T-helper 2 cell treated with Interferon-gamma antibody and Interleukin-4, amounts not matched to agents 100 ng/mL and 5 ng/mL, for 36 hours (primary cell): ENCODE measurements around the gene HLCS. TPM values are rescaled to one million over a fixed set of nuclear protein-coding genes. Genes with fewer than 3 reads are reported as not detected.
"Not testable (repeated sequence)": the region's sequence is repeated elsewhere in the genome, so short reads cannot be mapped to it uniquely, and the experiment has no call there.

ENCODE experiments used
- intact Hi-C: fragments of 100-400 bp; cut with micrococcal nuclease; formaldehyde crosslinking; loops from one replicate; pipeline ENCODE4 v1.15.1; 2023
- total RNA-seq: library from RNA; stranded (reverse); gene quantifications from 2 replicates; pipeline ENCODE4 v1.2.3, GENCODE V29; 2022

HLCS gene
- total RNA-seq = 16.4 and 19.4 TPM in 2 replicates

- intact Hi-C loops = loop anchor here (1.0 to 5.0 kb wide), 2 partner anchors 23 to 596 kb away; no protein-coding TSS in a partner anchor
These were observed at the start of gene HLCS for GRCh38 chr21:36966066-36966820. Gene HLCS (minus strand): TSS chr21:36966669. CDS start chr21:36966638, 31 bp downstream.

GRCh38 chr21:37009740-37010341, 43.4 kb upstream of the HLCS start:
- intact Hi-C loops = loop anchor here (1.0 to 5.0 kb wide), 3 partner anchors 19 to 298 kb away; no protein-coding TSS in a partner anchor

- intact Hi-C loops = loop anchor here (1.0 to 5.0 kb wide), 3 partner anchors 18 to 296 kb away; no protein-coding TSS in a partner anchor
These were observed 42.3 kb upstream of the HLCS start for GRCh38 chr21:37008724-37009123.

GRCh38 chr21:37006486-37007291, 40.2 kb upstream of the HLCS start, which contains the start of gene RIPPLY3:
Gene RIPPLY3 (plus strand): TSS chr21:37006702. CDS start chr21:37006773, 71 bp downstream.
- intact Hi-C loops = loop anchor here (5.0 kb wide), 1 partner anchor 294 kb away; no protein-coding TSS in a partner anchor

GRCh38 chr21:37005548-37006485, 39.3 kb upstream of the HLCS start:
- intact Hi-C loops = loop anchor here (5.0 kb wide), 1 partner anchor 294 kb away; no protein-coding TSS in a partner anchor

- intact Hi-C loops = not testable (repeated sequence)
These were observed 37.4 kb upstream of the HLCS start for GRCh38 chr21:37003917-37004316.

- intact Hi-C loops = not testable (repeated sequence)
These were observed 36.4 kb upstream of the HLCS start for GRCh38 chr21:37002851-37003250.

- intact Hi-C loops = no loop called here
These were observed 35.0 kb upstream of the HLCS start for GRCh38 chr21:37001441-37001840.

- intact Hi-C loops = no loop called here
These were observed 33.9 kb upstream of the HLCS start for GRCh38 chr21:37000381-37000780.

- intact Hi-C loops = no loop called here
These were observed 32.8 kb upstream of the HLCS start for GRCh38 chr21:36999131-36999898.

GRCh38 chr21:36995285-36995684, 28.8 kb upstream of the HLCS start:
- intact Hi-C loops = not testable (repeated sequence)

- intact Hi-C loops = no loop called here
These were observed 28.2 kb upstream of the HLCS start for GRCh38 chr21:36994501-36995158.

GRCh38 chr21:36992671-36993070, 26.2 kb upstream of the HLCS start:
- intact Hi-C loops = no loop called here

GRCh38 chr21:36990508-36991205, 24.2 kb upstream of the HLCS start:
- intact Hi-C loops = loop anchor here (2.0 kb wide), 2 partner anchors 18 to 52 kb away; no protein-coding TSS in a partner anchor

- intact Hi-C loops = loop anchor here (1.0 to 10.0 kb wide), 5 partner anchors 19 to 375 kb away; partner anchors contain the start of genes DYRK1A, HLCS, PIGP and TTC3
These were observed 23.4 kb upstream of the HLCS start for GRCh38 chr21:36989699-36990507.

GRCh38 chr21:36989199-36989698, 22.8 kb upstream of the HLCS start:
- intact Hi-C loops = loop anchor here (1.0 to 10.0 kb wide), 3 partner anchors 23 to 376 kb away; partner anchors contain the start of genes DYRK1A, HLCS, PIGP and TTC3

- intact Hi-C loops = loop anchor here (5.0 to 10.0 kb wide), 2 partner anchors 84 to 376 kb away; partner anchors contain the start of genes DYRK1A, PIGP and TTC3
These were observed 22.1 kb upstream of the HLCS start for GRCh38 chr21:36988536-36988935.
